Fibroblast of pulmonary artery (primary cell): ENCODE measurements around the gene UGGT2.
"Not testable (repeated sequence)": the region's sequence is repeated elsewhere in the genome, so short reads cannot be mapped to it uniquely, and the experiment has no call there.

ENCODE experiments used
- DNase-seq: peaks from one replicate; pipeline ENCODE4 v3.0.0-alpha.2; 2010; ENCODE audit warnings: low read depth
- H3K4me3 ChIP-seq: replicated peaks from 2 replicates; pipeline ENCODE4 v1.5.1; 2011; ENCODE audit warnings: low read depth, mild to moderate bottlenecking, control low read depth, low read length, moderate library complexity
- TF ChIP-seq, protein P1 (sequence below): IDR thresholded peaks from 2 replicates; pipeline ENCODE4 v1.5.1; 2011; ENCODE audit warnings: mild to moderate bottlenecking, control low read depth, low read length, inconsistent platforms; ENCODE audit errors: missing control alignments

UGGT2 gene

DNA sequence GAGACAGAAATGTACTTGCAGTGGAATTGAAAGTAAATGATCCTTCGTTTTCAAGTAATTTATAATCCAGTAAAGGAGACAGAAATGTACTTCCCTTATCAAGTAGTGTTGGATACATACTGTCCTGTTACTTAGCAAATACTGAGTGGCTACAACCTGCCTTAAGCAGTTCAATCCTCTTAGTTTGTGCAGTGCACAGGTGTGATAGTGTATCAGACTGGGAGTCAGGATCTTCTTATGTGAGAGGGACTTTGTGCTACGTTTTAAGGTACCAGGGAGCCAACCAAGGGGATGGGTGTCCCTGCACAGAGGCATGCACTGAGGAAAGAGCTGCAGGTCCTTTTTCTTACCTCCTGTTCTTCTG lies 265.1 kb downstream of the UGGT2 start:
- DNase-seq: no peak
- H3K4me3 ChIP-seq: no peak overlapping the region
- TF ChIP-seq, protein P1, sequence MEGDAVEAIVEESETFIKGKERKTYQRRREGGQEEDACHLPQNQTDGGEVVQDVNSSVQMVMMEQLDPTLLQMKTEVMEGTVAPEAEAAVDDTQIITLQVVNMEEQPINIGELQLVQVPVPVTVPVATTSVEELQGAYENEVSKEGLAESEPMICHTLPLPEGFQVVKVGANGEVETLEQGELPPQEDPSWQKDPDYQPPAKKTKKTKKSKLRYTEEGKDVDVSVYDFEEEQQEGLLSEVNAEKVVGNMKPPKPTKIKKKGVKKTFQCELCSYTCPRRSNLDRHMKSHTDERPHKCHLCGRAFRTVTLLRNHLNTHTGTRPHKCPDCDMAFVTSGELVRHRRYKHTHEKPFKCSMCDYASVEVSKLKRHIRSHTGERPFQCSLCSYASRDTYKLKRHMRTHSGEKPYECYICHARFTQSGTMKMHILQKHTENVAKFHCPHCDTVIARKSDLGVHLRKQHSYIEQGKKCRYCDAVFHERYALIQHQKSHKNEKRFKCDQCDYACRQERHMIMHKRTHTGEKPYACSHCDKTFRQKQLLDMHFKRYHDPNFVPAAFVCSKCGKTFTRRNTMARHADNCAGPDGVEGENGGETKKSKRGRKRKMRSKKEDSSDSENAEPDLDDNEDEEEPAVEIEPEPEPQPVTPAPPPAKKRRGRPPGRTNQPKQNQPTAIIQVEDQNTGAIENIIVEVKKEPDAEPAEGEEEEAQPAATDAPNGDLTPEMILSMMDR: no peak

DNA sequence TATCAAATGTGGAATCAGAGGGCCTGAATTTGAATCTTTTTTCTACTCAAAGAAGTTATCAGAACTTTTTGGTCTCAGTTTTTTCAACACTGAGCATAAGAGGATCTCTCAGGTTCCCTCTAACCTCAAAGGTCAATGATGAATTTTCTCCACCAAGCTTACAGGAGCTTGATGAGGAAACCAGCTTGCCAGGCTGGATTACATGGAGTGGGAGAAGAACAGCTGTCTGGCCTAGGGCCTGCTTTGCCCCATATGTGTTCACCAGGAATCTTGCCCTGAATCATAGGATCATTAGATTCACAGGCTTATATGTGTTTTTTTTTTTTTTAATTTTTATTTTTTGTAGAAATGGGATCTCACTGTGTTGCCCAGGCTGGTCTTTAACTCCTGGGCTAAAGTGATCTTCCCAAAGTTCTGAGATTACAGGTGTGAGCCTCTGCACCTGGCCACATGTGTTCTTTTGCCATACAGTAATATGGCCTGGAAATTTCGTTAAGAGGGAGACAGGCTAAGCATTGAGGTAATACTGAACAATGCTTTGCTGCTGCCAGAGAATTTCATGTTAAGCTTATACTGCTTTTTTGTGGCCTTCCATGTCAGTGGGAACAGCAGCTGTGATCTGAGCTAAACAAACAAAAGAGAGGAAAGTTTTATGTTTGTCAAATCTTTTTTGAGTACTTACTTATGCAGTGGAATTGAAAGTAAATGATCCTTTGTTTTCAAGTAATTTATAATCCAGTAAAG lies 265.7 kb downstream of the UGGT2 start:
- TF ChIP-seq, protein P1: no peak
- H3K4me3 ChIP-seq: no peak overlapping the region
- no peak for DNase-seq

DNA sequence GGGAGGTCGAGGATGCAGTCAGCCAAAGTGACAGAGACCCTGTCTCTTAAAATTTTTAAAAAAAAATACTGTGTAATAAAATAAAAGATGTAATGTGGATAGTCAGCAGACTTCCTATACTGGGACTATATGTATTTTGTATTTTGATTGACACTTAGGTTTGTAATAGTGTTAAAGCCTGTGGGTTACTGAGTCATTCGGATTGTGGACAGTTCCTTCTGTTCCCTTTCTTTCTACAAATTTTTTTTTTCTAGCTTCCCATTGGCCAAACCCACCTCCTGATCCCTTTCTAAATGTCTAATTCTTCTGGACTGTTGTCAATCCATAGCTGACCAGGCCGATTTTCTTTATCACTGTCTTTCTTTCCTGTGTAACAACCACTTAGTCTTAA lies 268.3 kb downstream of the UGGT2 start:
- peak; percentile 37 for DNase-seq
- no peak overlapping the region for H3K4me3 ChIP-seq
- TF ChIP-seq, protein P1: no peak

GRCh38 chr13:95784161-95784899 lies 268.9 kb downstream of the UGGT2 start:
- H3K4me3 ChIP-seq: no peak overlapping the region
- TF ChIP-seq, protein P1: no peak
- peak; percentile 91 for DNase-seq

- no peak overlapping the region for H3K4me3 ChIP-seq
- DNase-seq: no peak
- TF ChIP-seq, protein P1: no peak
Observed at GRCh38 chr13:95783747-95784146, 269.5 kb downstream of the UGGT2 start.

DNA sequence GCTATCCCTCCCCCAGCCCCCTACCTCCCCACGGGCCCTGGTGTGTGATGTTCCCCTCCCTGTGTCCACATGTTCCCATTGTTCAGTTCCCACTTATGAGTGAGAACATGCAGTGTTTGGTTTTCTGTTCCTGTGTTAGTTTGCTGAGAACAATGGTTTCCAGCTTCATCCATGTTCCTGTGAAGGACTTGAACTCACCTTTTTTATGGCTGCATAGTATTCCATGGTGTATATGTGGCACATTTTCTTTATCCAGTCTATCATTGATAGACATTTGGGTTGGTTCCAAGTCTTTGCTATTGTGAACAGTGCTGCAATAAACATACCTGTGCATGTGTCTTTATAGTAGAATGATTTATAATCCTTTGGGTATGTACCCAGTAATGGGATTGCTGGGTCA lies 271.3 kb downstream of the UGGT2 start:
- DNase-seq, H3K4me3 ChIP-seq: not testable (repeated sequence)

DNA sequence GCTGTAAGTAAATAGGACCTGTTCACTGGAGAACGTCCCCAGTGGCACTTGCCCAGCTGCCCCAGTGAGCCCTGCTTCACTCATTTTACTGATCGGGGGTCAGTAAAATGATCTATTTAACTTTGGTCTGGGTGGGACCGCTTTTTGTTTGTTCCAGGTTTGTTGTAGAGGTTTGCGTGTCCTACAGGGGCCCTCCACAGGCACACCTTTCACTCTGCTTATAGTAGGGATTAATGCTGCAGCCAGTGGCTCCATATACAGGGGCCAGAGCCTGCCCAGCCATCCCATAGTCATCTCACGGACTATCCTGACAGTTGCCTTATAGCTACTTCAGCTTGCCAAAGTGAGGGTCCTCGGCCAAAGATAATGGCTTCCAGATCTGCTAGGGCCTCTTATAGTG lies 272.2 kb downstream of the UGGT2 start:
- TF ChIP-seq, protein P1: no peak
- H3K4me3 ChIP-seq: no peak overlapping the region
- DNase-seq: no peak
